Endothelial cell of umbilical vein (primary cell): ENCODE measurements around the gene KLHL30. TPM values are rescaled to one million over a fixed set of nuclear protein-coding genes. Genes with fewer than 3 reads are reported as not detected.

ENCODE experiments used
- BruUV-seq: library from RNA; stranded (reverse); fragments of 400-500 nt; replicated peaks from 2 replicates; lab custom pipeline; 2021; lab: Mats Ljungman, UMichigan
- CTCF ChIA-PET: fragments of 300-600, 350-600 bp; sonication (Branson Sonifier 250); formaldehyde crosslinking; loops from one replicate; lab custom pipeline; 2021; ENCODE audit warnings: antibody characterized with exemption, inconsistent platforms; lab: Charles Lee
- POLR2A ChIA-PET: fragments of 300-600, 350-600 bp; sonication (Branson Sonifier 250); formaldehyde crosslinking; loops from one replicate; lab custom pipeline; 2021; ENCODE audit warnings: antibody characterized with exemption, inconsistent platforms; lab: Charles Lee
- DNase-seq: peaks from one replicate; pipeline ENCODE4 v3.0.0-alpha.2; 2011; ENCODE audit warnings: low read depth, low spot score
- FAIRE-seq: peaks from 2 replicates; lab custom pipeline; 2011; peaks lifted over from hg19 to GRCh38; lab: Jason Lieb, UNC
- H2AFZ ChIP-seq: 2 replicates; pipeline ENCODE4 v1.6.0; 2012; ENCODE audit warnings: low read depth, low read length, control low read depth, inconsistent platforms
- H3K27ac ChIP-seq: 2 replicates; pipeline ENCODE4 v1.5.1; 2011; ENCODE audit warnings: low read depth, mild to moderate bottlenecking, control low read depth, low read length, moderate library complexity; ENCODE audit not compliant: insufficient read depth
- H3K27me3 ChIP-seq, 2 experiments: 2 replicates each; pipeline versions ENCODE4 v1.6.0 to v1.6.1; 2011; ENCODE audit warnings: low read length in 2 of 2, mixed read lengths in 1 of 2; ENCODE audit not compliant: control insufficient read depth in 2 of 2, insufficient read depth in 2 of 2
- H3K36me3 ChIP-seq, 2 experiments: 2 replicates in 1 of 2; 3 replicates in 1 of 2; pipeline ENCODE4 v1.5.1; 2011; ENCODE audit warnings: low read length in 2 of 2, mild to moderate bottlenecking in 1 of 2, moderate library complexity in 1 of 2; ENCODE audit not compliant: control insufficient read depth in 2 of 2, insufficient read depth in 2 of 2; ENCODE audit errors: extremely low read depth in 1 of 2
- H3K4me1 ChIP-seq: 3 replicates; pipeline ENCODE4 v1.5.1; 2011; ENCODE audit warnings: mild to moderate bottlenecking, low read length; ENCODE audit not compliant: control insufficient read depth, insufficient read depth; ENCODE audit errors: extremely low read depth
- H3K4me2 ChIP-seq: 2 replicates; pipeline ENCODE4 v1.6.1; 2011; ENCODE audit warnings: low read length, control low read depth, mixed read lengths; ENCODE audit not compliant: insufficient read depth
- H3K4me3 ChIP-seq, 3 experiments: fragments of 200-600 bp in 1 of 3; sonication (generic), shearing (Covaris generic) in 1 of 3; replicated peaks in 1 of 3; 2 replicates each; pipeline ENCODE4 v1.5.1; 2011 to 2016; ENCODE audit warnings: control low read depth in 3 of 3, low read length in 3 of 3, mild to moderate bottlenecking in 2 of 3, inconsistent platforms in 1 of 3, low read depth in 1 of 3, moderate library complexity in 1 of 3; ENCODE audit not compliant: insufficient read depth in 1 of 3
- H3K79me2 ChIP-seq: 2 replicates; pipeline ENCODE4 v1.6.0; 2012; ENCODE audit warnings: low read length, inconsistent platforms; ENCODE audit not compliant: control insufficient read depth, insufficient read depth
- H3K9ac ChIP-seq: replicated peaks from 2 replicates; pipeline ENCODE3; 2011; ENCODE audit warnings: low read length, control low read depth; ENCODE audit not compliant: insufficient read depth; ENCODE audit errors: extremely low read depth
- H3K9me1 ChIP-seq: replicated peaks from 3 replicates; pipeline ENCODE4 v1.6.0; 2011; ENCODE audit warnings: mild to moderate bottlenecking, low read length; ENCODE audit not compliant: control insufficient read depth, insufficient read depth; ENCODE audit errors: extremely low read depth
- H3K9me3 ChIP-seq: replicated peaks from 2 replicates; pipeline ENCODE4 v1.5.1; 2012; ENCODE audit warnings: low read length, inconsistent platforms; ENCODE audit not compliant: control insufficient read depth, insufficient read depth
- H4K20me1 ChIP-seq: replicated peaks from 2 replicates; pipeline ENCODE3; 2011; ENCODE audit warnings: mild to moderate bottlenecking, low read length; ENCODE audit not compliant: control insufficient read depth, insufficient read depth; ENCODE audit errors: extremely low read depth
- EZH2 ChIP-seq: IDR thresholded peaks from 2 replicates; pipeline ENCODE4 v1.6.1; 2012; ENCODE audit warnings: borderline replicate concordance, low read depth, mild to moderate bottlenecking, moderate library complexity, low read length, inconsistent platforms; ENCODE audit not compliant: severe bottlenecking
- FOS ChIP-seq: IDR thresholded peaks from 2 replicates; pipeline ENCODE4 v1.6.1; 2011; ENCODE audit warnings: mild to moderate bottlenecking, low read length, moderate library complexity, borderline replicate concordance; ENCODE audit not compliant: insufficient read depth
- GATA2 ChIP-seq: IDR thresholded peaks from 2 replicates; pipeline ENCODE4 v1.7.0; 2011; ENCODE audit warnings: low read depth, mild to moderate bottlenecking, moderate library complexity, mixed read lengths, low read length; ENCODE audit not compliant: insufficient read length, insufficient read depth
- JUN ChIP-seq: IDR thresholded peaks from 2 replicates; pipeline ENCODE4 v1.6.1; 2011; ENCODE audit warnings: borderline replicate concordance, low read depth; ENCODE audit not compliant: insufficient read length, insufficient read depth
- MYC ChIP-seq: IDR thresholded peaks from one replicate; pipeline ENCODE4 v1.6.1; 2011; ENCODE audit warnings: mild to moderate bottlenecking, low read depth, low read length
- POLR2A ChIP-seq: IDR thresholded peaks from 2 replicates; pipeline ENCODE4 v1.6.1; 2012; ENCODE audit warnings: low read depth, mild to moderate bottlenecking, control low read depth, low read length
- POLR2AphosphoS5 ChIP-seq: IDR thresholded peaks from 2 replicates; pipeline ENCODE4 v1.6.1; 2012; ENCODE audit warnings: low read depth, mild to moderate bottlenecking, control low read depth, low read length, moderate library complexity; ENCODE audit not compliant: insufficient read depth
- dilution Hi-C: fragments of 300-500 bp; cut with MboI; formaldehyde crosslinking; loops from one replicate; pipeline ENCODE4 v1.15.0; 2019; ENCODE audit warnings: low sequenced_read_pairs; ENCODE audit not compliant: extremely low pct_ligation_motif_present
- intact Hi-C: fragments of 100-400 bp; cut with micrococcal nuclease; formaldehyde crosslinking; loops from one replicate; pipeline ENCODE4 v1.10.0; 2022
- polyA plus RNA-seq, 4 experiments: library from polyadenylated mRNA; depleted of rRNA in 3 of 4; stranded (reverse) in 3 of 4; unstranded in 1 of 4; fragments of >200 nt; gene quantifications; 2 replicates each; pipeline versions ENCODE4 v1.2.1 to v1.2.3, GENCODE V29; 2011 to 2012; ENCODE audit warnings: missing spikeins in 1 of 4
- total RNA-seq: library from RNA; stranded (reverse); gene quantifications from 2 replicates; pipeline ENCODE4 v1.2.3, GENCODE V29; 2021
- TF ChIP-seq, protein P1 (sequence below): IDR thresholded peaks from 2 replicates; pipeline ENCODE4 v1.6.1; 2011; ENCODE audit not compliant: insufficient read depth, insufficient read length
- TF ChIP-seq, protein P2 (sequence below), 2 donors: IDR thresholded peaks; 1 replicate in 1 of 2; 2 replicates in 1 of 2; pipeline ENCODE4 v1.5.1; 2011; ENCODE audit warnings: low read length in 2 of 2, mild to moderate bottlenecking in 2 of 2, moderate library complexity in 2 of 2, control low read depth in 1 of 2, inconsistent platforms in 1 of 2, low read depth in 1 of 2; ENCODE audit not compliant: insufficient read depth in 1 of 2; ENCODE audit errors: extremely low read depth in 1 of 2

KLHL30 gene
- total and polyA plus RNA-seq, 2 donors (not counting 3 experiments of a cell fraction or from before 2014, with no cell fraction given) = not detected

DNA sequence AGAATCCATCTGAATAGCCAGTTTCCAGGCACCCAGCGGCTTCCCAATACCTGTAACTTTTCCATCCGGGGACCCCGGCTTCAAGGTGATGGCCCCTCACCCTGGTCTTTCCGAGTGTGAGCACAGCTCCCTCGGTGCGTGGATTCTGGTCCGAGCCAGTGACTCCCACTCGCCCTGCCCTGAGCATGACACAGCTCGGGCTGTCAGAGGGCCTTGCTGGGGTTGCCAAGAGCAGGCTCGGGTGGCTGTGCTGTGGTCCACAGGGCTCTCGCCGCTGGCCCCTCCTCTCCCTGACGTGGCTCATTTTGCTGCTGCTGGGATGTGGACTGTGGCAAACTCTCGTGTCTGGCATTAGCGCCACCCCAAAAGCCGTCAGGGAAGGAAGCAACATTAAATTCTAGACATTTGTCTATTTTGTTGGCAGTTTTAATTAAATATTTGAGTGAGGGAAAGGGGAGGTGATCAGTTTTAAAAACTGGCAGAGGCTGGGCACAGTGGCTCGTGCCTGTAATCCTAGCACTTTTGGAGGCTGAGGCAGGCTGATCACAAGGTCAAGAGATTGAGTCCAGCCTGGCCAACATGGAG, 43.9 kb upstream of the KLHL30 start:
- Histone ChIP-seq H3K9me1 (no peaks in the 10 kb centered on the region), H3K36me3 (no peaks in the 10 kb centered on the region), H3K4me3 (no peak overlapping the region), H3K4me2 (no peak overlapping the region), H3K9me3 (no peaks in the 10 kb centered on the region), H2AFZ (no peak overlapping the region), H3K79me2 (no peaks in the 10 kb centered on the region), H3K4me1 (no peaks in the 10 kb centered on the region), H3K27me3 (no peaks in the 10 kb centered on the region), H3K27ac (no peak overlapping the region), H3K9ac (no peak overlapping the region), H4K20me1 (no peaks in the 10 kb centered on the region)
- intact Hi-C loops = no loop called here
- dilution Hi-C loops = no loop called here
- POLR2A ChIA-PET = no interaction called here
- FAIRE-seq = no peak
- BruUV-seq = no TSS peak
- no peak for DNase-seq
- TF ChIP-seq, protein P1, sequence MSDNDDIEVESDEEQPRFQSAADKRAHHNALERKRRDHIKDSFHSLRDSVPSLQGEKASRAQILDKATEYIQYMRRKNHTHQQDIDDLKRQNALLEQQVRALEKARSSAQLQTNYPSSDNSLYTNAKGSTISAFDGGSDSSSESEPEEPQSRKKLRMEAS = no peak
- TF ChIP-seq GATA2 = no peak
- no peak for TF ChIP-seq EZH2
- no peak for TF ChIP-seq JUN
- TF ChIP-seq MYC = no peak
- TF ChIP-seq, protein P2, sequence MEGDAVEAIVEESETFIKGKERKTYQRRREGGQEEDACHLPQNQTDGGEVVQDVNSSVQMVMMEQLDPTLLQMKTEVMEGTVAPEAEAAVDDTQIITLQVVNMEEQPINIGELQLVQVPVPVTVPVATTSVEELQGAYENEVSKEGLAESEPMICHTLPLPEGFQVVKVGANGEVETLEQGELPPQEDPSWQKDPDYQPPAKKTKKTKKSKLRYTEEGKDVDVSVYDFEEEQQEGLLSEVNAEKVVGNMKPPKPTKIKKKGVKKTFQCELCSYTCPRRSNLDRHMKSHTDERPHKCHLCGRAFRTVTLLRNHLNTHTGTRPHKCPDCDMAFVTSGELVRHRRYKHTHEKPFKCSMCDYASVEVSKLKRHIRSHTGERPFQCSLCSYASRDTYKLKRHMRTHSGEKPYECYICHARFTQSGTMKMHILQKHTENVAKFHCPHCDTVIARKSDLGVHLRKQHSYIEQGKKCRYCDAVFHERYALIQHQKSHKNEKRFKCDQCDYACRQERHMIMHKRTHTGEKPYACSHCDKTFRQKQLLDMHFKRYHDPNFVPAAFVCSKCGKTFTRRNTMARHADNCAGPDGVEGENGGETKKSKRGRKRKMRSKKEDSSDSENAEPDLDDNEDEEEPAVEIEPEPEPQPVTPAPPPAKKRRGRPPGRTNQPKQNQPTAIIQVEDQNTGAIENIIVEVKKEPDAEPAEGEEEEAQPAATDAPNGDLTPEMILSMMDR (IDR thresholded peaks at IDR 0.05; ENCODE audit: extremely low read depth in 1 of 2, insufficient read depth in 1 of 2, low read depth in 1 of 2, low read length in 2 of 2) = no peak
- TF ChIP-seq POLR2A = no peak
- no peak for TF ChIP-seq FOS
- no peak for TF ChIP-seq POLR2AphosphoS5
- CTCF ChIA-PET = no interaction called here
